SK-N-SH (cell line): Measurements from ENCODE around the gene NOTUM. TPM values are rescaled to one million over a fixed set of nuclear protein-coding genes. Genes with fewer than 3 reads are reported as not detected.

Experiments
- CTCF ChIA-PET: fragments of 300-600, 350-600 bp; formaldehyde crosslinking; extraction: SDS; loops from one replicate; lab custom pipeline; 2021; lab: Yijun Ruan, JAX
- POLR2A ChIA-PET: fragments of 350-600 bp; sonication (Branson Sonifier 250); formaldehyde crosslinking; extraction: SDS; loops from one replicate; lab custom pipeline; 2020; ENCODE audit warnings: antibody characterized with exemption, inconsistent platforms; lab: Yijun Ruan, JAX
- DNase-seq: peaks from one replicate; pipeline ENCODE4 v3.0.0; 2012
- H2AFZ ChIP-seq: fragments of 200-600 bp; sonication (generic); 2 replicates; pipeline ENCODE4 v1.8.1; 2016; ENCODE audit warnings: antibody characterized with exemption, mild to moderate bottlenecking, low read depth
- H3F3A ChIP-seq: fragments of 200-600 bp; sonication (generic); replicated peaks from 2 replicates; pipeline ENCODE3; 2016; ENCODE audit warnings: antibody characterized with exemption, mild to moderate bottlenecking; ENCODE audit not compliant: insufficient read depth
- H3K27ac ChIP-seq, 2 experiments: fragments of 200-500 bp in 1 of 2; fragments of 200-600 bp in 1 of 2; sonication (Bioruptor generic) in 1 of 2; sonication (generic), shearing (Covaris generic) in 1 of 2; 2 replicates each; pipeline versions ENCODE4 v1.5.1 to v1.6.1; 2014 to 2016; ENCODE audit warnings: low read depth in 2 of 2, inconsistent platforms in 1 of 2, low read length in 1 of 2, mild to moderate bottlenecking in 1 of 2, mixed read lengths in 1 of 2
- H3K27me3 ChIP-seq: fragments of 200-600 bp; sonication (generic), shearing (Covaris generic); 2 replicates; pipeline ENCODE4 v1.6.1; 2016; ENCODE audit warnings: mixed run types; ENCODE audit not compliant: insufficient read depth
- H3K36me3 ChIP-seq, 2 experiments: fragments of 200-500 bp in 1 of 2; fragments of 200-600 bp in 1 of 2; sonication (Bioruptor generic) in 1 of 2; sonication (generic) in 1 of 2; replicated peaks in 1 of 2; 2 replicates each; pipeline versions ENCODE3 to v1.5.1; 2014 to 2016; ENCODE audit warnings: low read length in 1 of 2, mild to moderate bottlenecking in 1 of 2; ENCODE audit not compliant: insufficient read depth in 2 of 2, control insufficient read depth in 1 of 2
- H3K4me1 ChIP-seq, 2 experiments: fragments of 200-500 bp in 1 of 2; fragments of 200-600 bp in 1 of 2; sonication (Bioruptor generic) in 1 of 2; sonication (generic), shearing (Covaris generic) in 1 of 2; 2 replicates each; pipeline versions ENCODE4 v1.5.1 to v1.6.1; 2014 to 2016; ENCODE audit warnings: low read depth in 1 of 2, low read length in 1 of 2, mixed run types in 1 of 2; ENCODE audit not compliant: insufficient read depth in 2 of 2, control insufficient read depth in 1 of 2
- H3K4me2 ChIP-seq: fragments of 200-600 bp; sonication (generic), shearing (Covaris generic); 2 replicates; pipeline ENCODE4 v1.6.1; 2017; ENCODE audit warnings: mixed run types
- H3K4me3 ChIP-seq, 2 experiments: fragments of 200-500 bp in 1 of 2; fragments of 200-600 bp in 1 of 2; sonication (Bioruptor generic) in 1 of 2; sonication (generic), shearing (Covaris generic) in 1 of 2; 2 replicates each; pipeline versions ENCODE4 v1.5.1 to v1.8.1; 2014 to 2016; ENCODE audit warnings: low read depth in 2 of 2, inconsistent platforms in 1 of 2, low read length in 1 of 2, mild to moderate bottlenecking in 1 of 2, mixed read lengths in 1 of 2, moderate library complexity in 1 of 2
- H3K79me2 ChIP-seq: fragments of 200-600 bp; sonication (generic); 2 replicates; pipeline ENCODE4 v1.8.1; 2017; ENCODE audit warnings: mild to moderate bottlenecking; ENCODE audit not compliant: insufficient read depth
- H3K9ac ChIP-seq: fragments of 200-600 bp; sonication (generic); 2 replicates; pipeline ENCODE4 v1.6.1; 2017; ENCODE audit warnings: mixed run types
- H3K9me2 ChIP-seq: fragments of 200-600 bp; sonication (generic); 2 replicates; pipeline ENCODE4 v1.6.1; 2017; ENCODE audit warnings: mixed run types
- H3K9me3 ChIP-seq: fragments of 200-600 bp; sonication (generic); 2 replicates; pipeline ENCODE4 v1.6.1; 2017; ENCODE audit warnings: mixed run types, mild to moderate bottlenecking, moderate library complexity
- H4K20me1 ChIP-seq: fragments of 200-600 bp; sonication (generic); 2 replicates; pipeline ENCODE4 v1.6.1; 2017; ENCODE audit warnings: mild to moderate bottlenecking, mixed run types; ENCODE audit not compliant: insufficient read depth
- CTCF ChIP-seq: fragments of 200-600 bp; sonication (generic); IDR thresholded peaks from 2 replicates; pipeline ENCODE4 v1.6.1; 2017; ENCODE audit warnings: antibody characterized with exemption, mild to moderate bottlenecking, moderate library complexity
- EZH2phosphoT487 ChIP-seq: fragments of 200-600 bp; sonication (generic); IDR thresholded peaks from 2 replicates; pipeline ENCODE4 v1.6.1; 2017; ENCODE audit warnings: low read depth, mixed run types, mild to moderate bottlenecking, antibody characterized with exemption, moderate library complexity, borderline replicate concordance
- FOSL2 ChIP-seq: IDR thresholded peaks from 2 replicates; pipeline ENCODE4 v1.4.0; 2012; ENCODE audit warnings: low read depth, mild to moderate bottlenecking, moderate library complexity, borderline replicate concordance
- FOXJ3 ChIP-seq: sonication (generic); formaldehyde crosslinking; IDR thresholded peaks from 2 replicates; pipeline ENCODE4 v1.5.1; 2020; ENCODE audit warnings: mild to moderate bottlenecking, missing genetic modification reagents
- FOXM1 ChIP-seq: IDR thresholded peaks from 2 replicates; pipeline ENCODE4 v1.4.0; 2012; ENCODE audit warnings: low read depth, mild to moderate bottlenecking
- JUND ChIP-seq: IDR thresholded peaks from 2 replicates; pipeline ENCODE4 v1.4.0; 2012
- MEF2A ChIP-seq: IDR thresholded peaks from 2 replicates; pipeline ENCODE4 v1.4.0; 2012; ENCODE audit warnings: low read depth, borderline replicate concordance
- MXI1 ChIP-seq: IDR thresholded peaks from 2 replicates; pipeline ENCODE4 v1.6.1; 2012; ENCODE audit warnings: mild to moderate bottlenecking, low read depth, low read length, improper control_type of control experiment
- NRF1 ChIP-seq: IDR thresholded peaks from 2 replicates; pipeline ENCODE4 v1.6.1; 2012; ENCODE audit warnings: low read depth, mild to moderate bottlenecking, low read length
- RCOR1 ChIP-seq: fragments of 150-350 bp; IDR thresholded peaks from 2 replicates; pipeline ENCODE4 v1.6.1; 2017; ENCODE audit warnings: antibody characterized with exemption, low read length
- USF1 ChIP-seq: IDR thresholded peaks from 2 replicates; pipeline ENCODE4 v1.4.0; 2012; ENCODE audit warnings: low read depth, borderline replicate concordance
- USF2 ChIP-seq: fragments of 150-350 bp; IDR thresholded peaks from 2 replicates; pipeline ENCODE4 v1.6.1; 2017; ENCODE audit warnings: antibody characterized with exemption, low read length, low read depth, borderline replicate concordance
- WGBS: methylation state at CpG from one replicate; pipeline ENCODE4 v1.1.6; 2017; ENCODE audit warnings: low lambda C conversion rate; 5-methylcytosine and 5-hydroxymethylcytosine counted together
- polyA plus RNA-seq, 3 experiments: library from polyadenylated mRNA; depleted of rRNA; stranded (reverse); fragments of >200 nt; gene quantifications; 2 replicates each; pipeline ENCODE4 v1.2.3, GENCODE V29; 2012
- TF ChIP-seq, protein P1 (sequence below): IDR thresholded peaks from 2 replicates; pipeline ENCODE4 v1.6.1; 2012; ENCODE audit warnings: mild to moderate bottlenecking, low read depth, low read length, moderate library complexity

NOTUM gene
- polyA plus RNA-seq, 1 of the 3 experiments (the other 2 are of a cell fraction): 0.33 TPM

DNA sequence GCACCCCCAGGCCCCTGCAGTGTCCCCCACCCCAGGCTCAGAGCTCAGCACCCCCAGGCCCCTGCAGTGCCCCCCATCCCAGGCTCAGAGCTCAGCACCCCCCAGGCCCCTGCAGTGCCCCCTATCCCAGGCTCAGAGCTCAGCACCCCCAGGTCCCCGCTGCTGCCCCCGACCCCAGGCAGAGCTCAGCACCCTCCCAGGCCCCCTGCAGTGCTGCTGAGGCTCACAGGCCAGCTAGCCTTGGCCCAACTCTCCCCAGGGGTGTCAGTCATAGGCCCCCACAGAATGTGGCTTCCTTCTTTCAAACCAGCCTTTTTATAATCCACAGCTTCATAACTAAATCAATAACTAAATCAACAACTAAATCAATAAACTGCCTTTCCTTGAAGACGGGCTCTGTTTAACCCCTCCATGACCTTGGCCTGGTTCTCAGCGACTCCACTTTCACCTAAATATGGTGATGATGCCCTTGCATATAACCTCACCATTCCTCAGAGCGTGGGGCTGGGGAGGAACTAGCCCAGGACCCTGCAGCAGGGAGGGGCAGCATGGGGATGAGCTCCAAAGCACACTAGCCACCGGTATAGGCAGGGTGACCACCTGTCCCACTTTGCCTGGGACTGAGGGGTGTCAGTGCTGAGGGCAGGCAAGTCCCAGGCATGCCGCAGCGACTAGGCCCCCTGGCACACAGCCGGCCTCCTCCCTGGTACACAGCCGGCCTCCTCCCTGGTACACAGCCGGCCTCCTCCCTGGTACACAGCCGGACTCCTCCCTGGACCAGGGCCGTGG is 5.0 kb downstream of the NOTUM start:
- POLR2A ChIA-PET: no interaction called here
- TF ChIP-seq JUND (no peak), USF1 (no peak), RCOR1 (no peak), USF2 (no peak), FOXM1 (no peak), CTCF (no peak), MXI1 (no peak), FOSL2 (no peak), MEF2A (no peak), FOXJ3 (no peak), EZH2phosphoT487 (no peak), NRF1 (no peak)
- TF ChIP-seq, protein P1, sequence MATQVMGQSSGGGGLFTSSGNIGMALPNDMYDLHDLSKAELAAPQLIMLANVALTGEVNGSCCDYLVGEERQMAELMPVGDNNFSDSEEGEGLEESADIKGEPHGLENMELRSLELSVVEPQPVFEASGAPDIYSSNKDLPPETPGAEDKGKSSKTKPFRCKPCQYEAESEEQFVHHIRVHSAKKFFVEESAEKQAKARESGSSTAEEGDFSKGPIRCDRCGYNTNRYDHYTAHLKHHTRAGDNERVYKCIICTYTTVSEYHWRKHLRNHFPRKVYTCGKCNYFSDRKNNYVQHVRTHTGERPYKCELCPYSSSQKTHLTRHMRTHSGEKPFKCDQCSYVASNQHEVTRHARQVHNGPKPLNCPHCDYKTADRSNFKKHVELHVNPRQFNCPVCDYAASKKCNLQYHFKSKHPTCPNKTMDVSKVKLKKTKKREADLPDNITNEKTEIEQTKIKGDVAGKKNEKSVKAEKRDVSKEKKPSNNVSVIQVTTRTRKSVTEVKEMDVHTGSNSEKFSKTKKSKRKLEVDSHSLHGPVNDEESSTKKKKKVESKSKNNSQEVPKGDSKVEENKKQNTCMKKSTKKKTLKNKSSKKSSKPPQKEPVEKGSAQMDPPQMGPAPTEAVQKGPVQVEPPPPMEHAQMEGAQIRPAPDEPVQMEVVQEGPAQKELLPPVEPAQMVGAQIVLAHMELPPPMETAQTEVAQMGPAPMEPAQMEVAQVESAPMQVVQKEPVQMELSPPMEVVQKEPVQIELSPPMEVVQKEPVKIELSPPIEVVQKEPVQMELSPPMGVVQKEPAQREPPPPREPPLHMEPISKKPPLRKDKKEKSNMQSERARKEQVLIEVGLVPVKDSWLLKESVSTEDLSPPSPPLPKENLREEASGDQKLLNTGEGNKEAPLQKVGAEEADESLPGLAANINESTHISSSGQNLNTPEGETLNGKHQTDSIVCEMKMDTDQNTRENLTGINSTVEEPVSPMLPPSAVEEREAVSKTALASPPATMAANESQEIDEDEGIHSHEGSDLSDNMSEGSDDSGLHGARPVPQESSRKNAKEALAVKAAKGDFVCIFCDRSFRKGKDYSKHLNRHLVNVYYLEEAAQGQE: no peak

More for the DNA sequence above, 5.0 kb downstream of the NOTUM start:
- Histone ChIP-seq H3K27ac (no peak overlapping the region; a peak in 1 of 4 replicates), H3K79me2 (no peaks in the 10 kb centered on the region), H3K4me2 (no peak overlapping the region), H2AFZ (no peak overlapping the region), H3K4me3 (no peak overlapping the region), H3K4me1 (peaks cover 0 to 25% of the 10 kb centered on the region in 2 experiments; a peak in 1 of 4 replicates), H3K36me3 (no peaks in the 10 kb centered on the region), H3K9me3 (no peaks in the 10 kb centered on the region), H3F3A (no peaks in the 10 kb centered on the region), H4K20me1 (no peaks in the 10 kb centered on the region), H3K9me2 (no peaks in the 10 kb centered on the region), H3K9ac (no peak overlapping the region), H3K27me3 (peaks cover 9% of the 10 kb centered on the region)
- CTCF ChIA-PET: interaction anchor here (0.8 to 12.4 kb wide), 6 partner anchors 59 to 87 kb away, joined by 3 to 168 read pairs (median 4); partner anchors contain the start of genes CENPX, DCXR and LRRC45
- no peak for DNase-seq
- 91% methylated on average over 13 of the region's 13 CpGs for WGBS
